HEK293T (cell line): ENCODE measurements around the gene AP3S2.
"Not testable (repeated sequence)": the region's sequence is repeated elsewhere in the genome, so short reads cannot be mapped to it uniquely, and the experiment has no call there.

ENCODE experiments used
- CTCF ChIA-PET: fragments of 350-600 bp; formaldehyde crosslinking; extraction: SDS; loops from one replicate; lab custom pipeline; 2021; ENCODE audit warnings: antibody characterized with exemption, inconsistent platforms; lab: Yijun Ruan, JAX
- POLR2A ChIA-PET: fragments of 350-600 bp; formaldehyde crosslinking; extraction: SDS; loops from one replicate; lab custom pipeline; 2020; ENCODE audit warnings: antibody characterized with exemption, inconsistent platforms; lab: Yijun Ruan, JAX
- DNase-seq: peaks from one replicate; pipeline ENCODE4 v3.0.0; 2012; ENCODE audit warnings: mixed read lengths; ENCODE audit errors: extremely low spot score
- ARNT ChIP-seq: fragments of 450-650 bp; IDR thresholded peaks from 2 replicates; pipeline ENCODE4 v1.6.1; 2017; ENCODE audit warnings: mild to moderate bottlenecking
- BHLHE40 ChIP-seq: fragments of 450-650 bp; IDR thresholded peaks from 2 replicates; pipeline ENCODE4 v1.6.1; 2016; ENCODE audit warnings: mild to moderate bottlenecking, moderate library complexity, borderline replicate concordance
- CTBP1 ChIP-seq: fragments of 450-650 bp; IDR thresholded peaks from 2 replicates; pipeline ENCODE4 v1.6.1; 2016; ENCODE audit warnings: borderline replicate concordance
- ELF4 ChIP-seq: fragments of 450-650 bp; IDR thresholded peaks from 2 replicates; pipeline ENCODE4 v1.6.1; 2017; ENCODE audit warnings: antibody characterized with exemption
- FOXA1 ChIP-seq: fragments of 450-650 bp; IDR thresholded peaks from 2 replicates; pipeline ENCODE4 v1.6.1; 2016; ENCODE audit warnings: mild to moderate bottlenecking
- FOXK2 ChIP-seq: fragments of 450-650 bp; IDR thresholded peaks from 2 replicates; pipeline ENCODE4 v1.6.1; 2016; ENCODE audit warnings: mild to moderate bottlenecking
- FOXM1 ChIP-seq: fragments of 450-650 bp; IDR thresholded peaks from 2 replicates; pipeline ENCODE4 v1.6.1; 2017; ENCODE audit warnings: mild to moderate bottlenecking, borderline replicate concordance
- HDGF ChIP-seq: fragments of 450-650 bp; IDR thresholded peaks from 2 replicates; pipeline ENCODE4 v1.6.1; 2017; ENCODE audit warnings: antibody characterized with exemption, borderline replicate concordance
- L3MBTL2 ChIP-seq: fragments of 450-650 bp; conservative IDR thresholded peaks from 2 replicates; pipeline ENCODE4 v1.6.1; 2016; ENCODE audit warnings: mild to moderate bottlenecking
- LEF1 ChIP-seq: fragments of 450-650 bp; IDR thresholded peaks from 2 replicates; pipeline ENCODE4 v1.6.1; 2017; ENCODE audit warnings: mild to moderate bottlenecking, borderline replicate concordance
- NFRKB ChIP-seq: fragments of 450-650 bp; IDR thresholded peaks from 2 replicates; pipeline ENCODE4 v1.6.1; 2016; ENCODE audit warnings: mild to moderate bottlenecking, moderate library complexity
- PKNOX1 ChIP-seq: fragments of 450-650 bp; IDR thresholded peaks from 2 replicates; pipeline ENCODE4 v1.6.1; 2016
- SP1 ChIP-seq: fragments of 450-650 bp; IDR thresholded peaks from 2 replicates; pipeline ENCODE4 v1.6.1; 2017
- SUZ12 ChIP-seq: fragments of 450-650 bp; IDR thresholded peaks from 2 replicates; pipeline ENCODE4 v1.6.1; 2016; ENCODE audit warnings: mild to moderate bottlenecking
- TARDBP ChIP-seq: fragments of 450-650 bp; IDR thresholded peaks from 2 replicates; pipeline ENCODE4 v1.6.1; 2016
- ZNF384 ChIP-seq: fragments of 450-650 bp; IDR thresholded peaks from 2 replicates; pipeline ENCODE4 v1.6.1; 2016

The AP3S2 gene

GRCh38 chr15:89790206-89790605 lies 103.6 kb downstream of the AP3S2 start:
- ChIA-PET POLR2A (no interaction called here), CTCF (interaction anchor here (1.3 kb wide), 1 partner anchor 29 kb away, joined by 3 read pairs; no protein-coding TSS in a partner anchor)
- DNase-seq: no peak
- no peak for TF ChIP-seq NFRKB
- TF ChIP-seq ELF4: no peak
- no peak for TF ChIP-seq BHLHE40
- no peak for TF ChIP-seq TARDBP
- TF ChIP-seq FOXM1: no peak
- no peak for TF ChIP-seq HDGF
- TF ChIP-seq SP1: no peak
- TF ChIP-seq ARNT: no peak
- no peak for TF ChIP-seq CTBP1
- no peak for TF ChIP-seq FOXK2
- no peak for TF ChIP-seq LEF1
- no peak for TF ChIP-seq FOXA1
- TF ChIP-seq ZNF384: no peak
- TF ChIP-seq PKNOX1: no peak
- no peak for TF ChIP-seq SUZ12
- TF ChIP-seq L3MBTL2: no peak

- DNase-seq, CTCF ChIA-PET, POLR2A ChIA-PET: not testable (repeated sequence)
Measured at GRCh38 chr15:89788585-89788984, 105.2 kb downstream of the AP3S2 start.

GRCh38 chr15:89787944-89788343 lies 105.8 kb downstream of the AP3S2 start:
- TF ChIP-seq CTBP1 (no peak), SP1 (no peak), ZNF384 (no peak), LEF1 (no peak), FOXK2 (no peak), SUZ12 (no peak), TARDBP (no peak), FOXA1 (no peak), ARNT (no peak), NFRKB (no peak), L3MBTL2 (no peak), FOXM1 (no peak), HDGF (no peak), BHLHE40 (no peak), PKNOX1 (no peak)
- POLR2A ChIA-PET: no interaction called here
- CTCF ChIA-PET: no interaction called here
- DNase-seq: no peak

- CTCF ChIA-PET: no interaction called here
- no peak for TF ChIP-seq SUZ12
- DNase-seq: no peak
- POLR2A ChIA-PET: no interaction called here
Measured at GRCh38 chr15:89785774-89786140, 108.0 kb downstream of the AP3S2 start.

- no peak for TF ChIP-seq L3MBTL2
- no peak for TF ChIP-seq CTBP1
- no peak for TF ChIP-seq ELF4
- no peak for TF ChIP-seq FOXK2
- no peak for TF ChIP-seq LEF1
- TF ChIP-seq BHLHE40: no peak
- TF ChIP-seq SP1: no peak
- TF ChIP-seq ARNT: no peak
- no peak for TF ChIP-seq SUZ12
- TF ChIP-seq HDGF: no peak
- no peak for TF ChIP-seq NFRKB
- TF ChIP-seq TARDBP: no peak
- no peak for TF ChIP-seq PKNOX1
- no peak for TF ChIP-seq ZNF384
- TF ChIP-seq FOXM1: no peak
- TF ChIP-seq FOXA1: no peak
- POLR2A ChIA-PET: no interaction called here
- CTCF ChIA-PET: interaction anchor here (0.6 kb wide), 1 partner anchor 24 kb away, joined by 4 read pairs; no protein-coding TSS in a partner anchor
- no peak for DNase-seq
Measured at GRCh38 chr15:89785064-89785773, 108.6 kb downstream of the AP3S2 start.

GRCh38 chr15:89784686-89784960 lies 109.2 kb downstream of the AP3S2 start:
- ChIA-PET CTCF (interaction anchor here (2.7 kb wide), 1 partner anchor 90 kb away, joined by 9 read pairs; no protein-coding TSS in a partner anchor), POLR2A (no interaction called here)
- TF ChIP-seq HDGF: no peak
- DNase-seq: no peak
